ENCODE measurements around the gene PIK3CG.

Gene PIK3CG

DNA sequence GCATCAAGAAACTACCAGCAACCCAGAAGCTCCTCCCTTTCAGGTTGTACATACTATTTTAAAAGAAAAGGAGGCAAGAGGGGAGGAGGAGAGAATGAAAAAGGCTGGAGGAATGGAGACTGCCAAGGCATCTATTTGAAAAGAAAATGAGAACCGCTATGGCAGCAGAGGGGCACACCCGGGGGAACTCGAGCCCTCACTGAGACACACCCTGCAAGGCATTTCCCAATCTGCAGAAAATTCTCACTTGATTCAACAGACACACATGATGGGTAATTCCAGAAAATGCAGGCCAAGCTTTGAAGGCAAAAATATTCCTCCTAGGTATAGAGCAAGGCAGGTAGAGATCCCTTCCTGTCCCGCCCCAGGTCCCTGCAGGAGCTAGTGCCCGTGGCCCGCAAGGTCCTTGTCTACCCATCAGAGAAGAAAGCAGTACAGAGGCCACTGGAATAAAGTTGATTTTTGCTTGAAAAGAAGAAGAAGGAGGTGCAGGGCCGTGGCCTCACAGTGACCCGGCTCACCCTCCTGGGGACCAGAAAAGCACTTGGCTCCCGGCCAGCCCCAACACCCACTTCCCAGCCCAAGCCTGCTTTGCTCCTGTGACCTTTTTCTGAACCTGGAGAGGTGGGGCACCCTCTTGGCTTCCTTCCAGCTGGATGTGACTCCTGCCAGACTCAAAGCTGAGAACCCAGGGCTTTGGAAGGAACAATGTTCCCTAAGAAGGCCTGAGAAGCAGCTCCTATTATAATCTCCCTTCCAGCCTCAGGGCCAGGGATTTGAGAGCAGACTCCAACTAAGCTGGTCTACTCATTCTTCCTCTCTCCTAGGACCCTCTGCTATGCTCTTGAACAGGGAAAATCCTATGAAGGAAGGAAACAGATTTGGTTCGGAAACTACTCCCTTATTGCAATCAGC, 6.2 kb upstream of the PIK3CG start:
- no peak for DNase-seq (ENCODE audit: low read depth in 3 of 3, low spot score in 1 of 3)

GRCh38 chr7:106862317-106863089, 2.6 kb upstream of the PIK3CG start:
- no peak for DNase-seq (ENCODE audit: low read depth in 3 of 3, low spot score in 1 of 3)

GRCh38 chr7:106863274-106863997, 1.6 kb upstream of the PIK3CG start:
- DNase-seq (ENCODE audit: low read depth in 3 of 3, low spot score in 1 of 3), result no peak

GRCh38 chr7:106864298-106865081, 592 bp upstream of the PIK3CG start:
- no peak for DNase-seq (ENCODE audit: low read depth in 3 of 3, low spot score in 1 of 3)

DNA sequence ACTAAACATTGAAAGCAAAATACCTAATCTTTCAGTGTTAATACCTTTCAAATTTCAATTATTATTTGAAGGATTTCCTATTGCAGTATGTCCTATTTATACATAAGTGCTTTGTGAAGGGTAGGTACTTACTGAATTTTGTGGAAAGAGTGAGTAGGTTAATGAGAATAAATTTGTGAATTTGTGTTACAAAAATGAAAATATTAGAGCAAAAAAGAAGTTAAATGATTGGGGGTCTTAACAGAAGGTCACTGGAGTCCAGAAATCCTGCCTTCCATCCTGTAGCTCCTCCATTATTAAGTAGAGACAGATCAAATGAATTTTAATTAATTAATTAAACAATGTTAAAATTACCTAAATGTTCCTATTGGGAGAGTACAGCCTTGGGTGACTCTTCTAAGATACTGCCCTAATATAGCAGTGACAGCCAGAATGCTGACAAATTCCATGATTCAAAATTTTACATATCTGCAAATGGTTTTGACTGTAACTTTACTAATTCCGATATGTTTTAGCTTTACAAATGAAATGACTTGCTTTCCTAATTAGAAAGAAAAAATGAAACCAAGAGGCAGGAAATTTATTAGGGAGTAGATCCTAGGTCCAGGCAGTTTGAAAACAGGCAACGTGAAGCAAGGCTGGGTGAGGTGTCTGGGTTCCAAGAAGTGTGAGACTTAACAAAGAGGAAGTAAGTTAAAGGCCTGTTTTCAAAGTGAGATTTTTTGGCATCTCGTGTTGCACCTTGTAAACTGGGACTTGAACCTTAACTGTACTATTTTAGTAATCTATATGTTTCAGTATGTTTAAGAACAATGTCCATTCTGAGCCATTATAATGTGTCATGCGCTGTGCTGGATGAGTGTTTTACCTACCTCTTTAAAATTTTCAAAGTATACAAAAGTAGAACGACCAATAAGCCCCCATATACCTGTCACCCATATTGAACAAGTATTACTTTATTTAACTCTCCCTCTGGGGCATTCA, 1.5 kb downstream of the PIK3CG start:
- DNase-seq (ENCODE audit: low read depth in 3 of 3, low spot score in 1 of 3), result no peak

DNA sequence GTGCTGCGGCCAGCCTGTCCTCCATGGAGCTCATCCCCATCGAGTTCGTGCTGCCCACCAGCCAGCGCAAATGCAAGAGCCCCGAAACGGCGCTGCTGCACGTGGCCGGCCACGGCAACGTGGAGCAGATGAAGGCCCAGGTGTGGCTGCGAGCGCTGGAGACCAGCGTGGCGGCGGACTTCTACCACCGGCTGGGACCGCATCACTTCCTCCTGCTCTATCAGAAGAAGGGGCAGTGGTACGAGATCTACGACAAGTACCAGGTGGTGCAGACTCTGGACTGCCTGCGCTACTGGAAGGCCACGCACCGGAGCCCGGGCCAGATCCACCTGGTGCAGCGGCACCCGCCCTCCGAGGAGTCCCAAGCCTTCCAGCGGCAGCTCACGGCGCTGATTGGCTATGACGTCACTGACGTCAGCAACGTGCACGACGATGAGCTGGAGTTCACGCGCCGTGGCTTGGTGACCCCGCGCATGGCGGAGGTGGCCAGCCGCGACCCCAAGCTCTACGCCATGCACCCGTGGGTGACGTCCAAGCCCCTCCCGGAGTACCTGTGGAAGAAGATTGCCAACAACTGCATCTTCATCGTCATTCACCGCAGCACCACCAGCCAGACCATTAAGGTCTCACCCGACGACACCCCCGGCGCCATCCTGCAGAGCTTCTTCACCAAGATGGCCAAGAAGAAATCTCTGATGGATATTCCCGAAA, 2.7 kb downstream of the PIK3CG start:
- no peak for DNase-seq (ENCODE audit: low read depth in 3 of 3, low spot score in 1 of 3)

DNA sequence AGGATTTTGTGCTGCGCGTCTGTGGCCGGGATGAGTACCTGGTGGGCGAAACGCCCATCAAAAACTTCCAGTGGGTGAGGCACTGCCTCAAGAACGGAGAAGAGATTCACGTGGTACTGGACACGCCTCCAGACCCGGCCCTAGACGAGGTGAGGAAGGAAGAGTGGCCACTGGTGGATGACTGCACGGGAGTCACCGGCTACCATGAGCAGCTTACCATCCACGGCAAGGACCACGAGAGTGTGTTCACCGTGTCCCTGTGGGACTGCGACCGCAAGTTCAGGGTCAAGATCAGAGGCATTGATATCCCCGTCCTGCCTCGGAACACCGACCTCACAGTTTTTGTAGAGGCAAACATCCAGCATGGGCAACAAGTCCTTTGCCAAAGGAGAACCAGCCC, 3.3 kb downstream of the PIK3CG start:
- DNase-seq (ENCODE audit: low read depth in 3 of 3, low spot score in 1 of 3), result no peak

DNA sequence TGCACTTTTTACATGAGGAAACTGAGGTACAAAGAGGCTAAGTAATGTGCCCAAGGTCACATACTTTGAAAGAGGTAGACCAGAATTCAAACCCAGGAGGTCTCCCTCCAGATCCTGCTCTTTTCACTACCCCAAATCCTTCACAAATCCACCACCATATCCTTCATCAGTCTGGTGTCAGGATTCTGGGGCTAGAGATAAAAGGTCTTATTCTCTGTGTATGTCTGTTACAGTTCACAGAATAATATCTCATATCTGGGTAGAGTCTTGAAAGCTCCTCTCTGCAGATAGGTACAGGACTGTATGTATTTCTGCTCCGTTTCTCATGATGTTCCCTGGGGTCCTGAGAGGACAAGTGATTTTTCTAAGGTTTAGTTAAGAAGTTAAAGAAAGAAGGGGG, 4.9 kb downstream of the PIK3CG start:
- no peak for DNase-seq (ENCODE audit: low read depth in 3 of 3, low spot score in 1 of 3)

DNA sequence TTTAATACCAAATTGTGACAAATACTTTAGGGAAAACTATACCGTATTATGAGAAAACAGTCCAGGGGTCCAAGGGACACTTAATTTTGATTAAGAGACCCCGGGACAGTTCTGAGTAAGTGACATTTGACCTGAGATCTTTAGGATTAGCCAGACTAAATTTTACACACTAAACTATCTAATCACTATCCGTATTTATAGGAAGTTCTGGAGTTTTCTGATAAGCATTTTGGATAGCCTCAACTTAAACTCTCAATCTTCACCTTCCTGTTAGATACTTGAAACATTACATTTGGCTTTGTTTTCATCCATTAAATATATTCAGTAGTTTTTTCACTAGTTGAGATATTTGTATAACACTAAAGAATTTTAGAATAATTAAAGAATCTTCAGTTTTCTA, 5.4 kb downstream of the PIK3CG start:
- DNase-seq (ENCODE audit: low read depth in 3 of 3, low spot score in 1 of 3), result no peak

DNA sequence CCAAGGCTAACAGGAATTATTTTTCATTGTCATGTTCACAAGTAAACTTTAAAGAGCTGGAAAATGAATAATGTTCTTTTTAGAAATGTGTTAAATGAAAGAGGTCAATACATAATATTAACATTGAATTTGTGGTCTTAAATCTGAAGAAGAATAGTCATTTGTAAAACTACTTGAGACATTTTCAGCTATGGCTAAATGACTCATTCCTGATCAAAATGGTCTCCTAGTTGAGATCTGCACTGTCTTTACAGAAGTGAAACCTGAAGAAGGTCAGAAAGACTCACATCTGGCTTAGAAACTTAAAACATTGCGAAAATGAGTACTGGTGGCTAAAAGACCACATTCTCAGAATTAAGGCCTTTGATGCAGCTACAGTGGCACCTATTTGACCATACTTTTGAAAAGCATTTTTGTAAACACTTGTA, 5.9 kb downstream of the PIK3CG start:
- DNase-seq (ENCODE audit: low read depth in 3 of 3, low spot score in 1 of 3), result no peak

- no peak for DNase-seq (ENCODE audit: low read depth in 3 of 3, low spot score in 1 of 3)
Measured at GRCh38 chr7:106871793-106872571, 6.9 kb downstream of the PIK3CG start.

GRCh38 chr7:106872763-106873162, 7.7 kb downstream of the PIK3CG start:
- no peak for DNase-seq (ENCODE audit: low read depth in 3 of 3, low spot score in 1 of 3)

GRCh38 chr7:106874076-106874475, 9.0 kb downstream of the PIK3CG start:
- DNase-seq (ENCODE audit: low read depth in 3 of 3, low spot score in 1 of 3), result no peak

- DNase-seq (ENCODE audit: low read depth in 3 of 3, low spot score in 1 of 3), result no peak
Measured at GRCh38 chr7:106875508-106875907, 10.4 kb downstream of the PIK3CG start.

DNA sequence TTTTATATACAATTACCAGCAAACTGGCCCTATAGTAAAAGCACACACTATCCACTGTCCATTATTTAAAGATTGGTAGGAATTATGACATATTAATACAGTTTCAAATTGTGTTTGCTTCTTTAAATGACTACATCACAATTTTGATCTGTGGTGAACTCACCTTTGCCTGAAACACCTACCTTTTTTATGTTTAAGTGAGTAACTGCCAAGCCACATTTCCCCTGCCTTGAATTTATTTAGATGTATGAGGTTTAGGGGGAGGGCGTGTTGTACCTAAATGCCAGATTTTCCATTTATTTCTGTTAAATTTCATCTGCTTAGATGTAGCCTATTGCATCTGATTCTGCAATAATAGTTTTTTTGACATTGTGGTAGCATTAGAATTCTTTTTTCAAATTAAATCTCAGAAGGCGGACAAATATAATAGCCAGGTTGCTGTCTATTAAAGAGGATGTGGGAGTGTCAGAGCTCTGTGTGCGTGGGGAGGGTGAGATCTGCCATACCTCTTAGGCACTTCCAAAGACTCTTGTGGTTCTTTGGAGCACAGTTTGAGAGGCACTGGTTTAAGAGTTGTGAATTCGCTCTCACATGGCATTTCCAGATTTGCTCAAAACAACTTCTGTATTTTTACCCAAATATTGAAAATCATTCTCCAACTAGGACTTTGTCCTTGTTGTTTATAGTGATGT, 13.8 kb downstream of the PIK3CG start:
- no peak for DNase-seq (ENCODE audit: low read depth in 3 of 3, low spot score in 1 of 3)

GRCh38 chr7:106881984-106882383, 16.9 kb downstream of the PIK3CG start:
- DNase-seq (ENCODE audit: low read depth in 3 of 3, low spot score in 1 of 3), result no peak

DNA sequence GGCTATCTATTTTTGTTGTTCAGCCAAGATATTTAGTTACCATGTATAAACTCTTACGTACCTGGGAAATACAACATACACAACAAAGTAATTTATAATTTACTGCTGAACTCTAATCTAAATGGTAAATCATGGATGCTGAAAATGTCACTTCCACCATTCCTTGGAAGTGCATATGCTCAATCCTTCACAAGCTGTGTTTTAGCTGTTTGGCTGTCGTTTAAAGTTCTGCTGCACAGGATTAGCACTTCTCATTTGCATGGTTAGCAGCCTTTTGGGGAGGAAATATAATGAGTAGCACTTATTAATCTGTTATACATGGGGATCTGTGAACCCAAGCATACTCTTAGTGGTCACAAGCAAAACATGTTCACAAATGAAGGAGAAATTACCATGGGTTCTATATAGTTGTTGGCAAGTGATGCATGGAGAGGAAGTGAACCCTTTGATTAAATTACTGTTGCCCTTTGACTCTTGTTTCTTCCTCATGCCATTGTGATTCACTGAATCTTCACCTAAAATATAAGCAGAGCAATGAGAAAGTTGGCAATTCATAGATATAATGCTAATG, 18.5 kb downstream of the PIK3CG start:
- DNase-seq (ENCODE audit: low read depth in 3 of 3, low spot score in 1 of 3), result no peak

All from stimulated activated CD4-positive, alpha-beta T cell treated with anti-CD3 and anti-CD28 coated beads, TNF-alpha, amount 100 ng/mL, for 1 hour (primary cell).